ENCODE results near the gene EPC1. TPM values are rescaled to one million over a fixed set of nuclear protein-coding genes. Genes with fewer than 3 reads are reported as not detected.

Gene EPC1
- total and polyA plus RNA-seq, 9 donors: 31.8 to 52.9 (median 41.1) TPM

DNA sequence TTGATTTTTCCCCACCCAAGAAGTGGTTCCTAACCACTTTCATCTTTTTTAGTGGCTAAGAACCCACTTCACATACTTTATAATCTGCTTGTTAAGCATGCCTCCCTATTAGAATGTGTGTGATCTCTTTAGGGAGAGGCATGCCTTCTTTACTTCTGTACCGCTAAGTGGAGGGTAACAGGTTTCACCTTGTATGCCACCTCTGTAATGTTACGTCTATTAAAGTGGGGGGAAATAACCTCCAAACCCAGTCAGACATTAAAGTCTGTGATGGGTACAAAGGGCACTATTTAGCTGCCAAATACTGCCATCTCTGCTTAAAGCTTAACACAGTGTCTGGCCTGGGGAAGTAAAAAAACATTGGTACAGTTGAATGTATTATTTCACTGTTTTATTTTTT lies 51.9 kb downstream of the EPC1 start:
- Histone ChIP-seq H3K9me3 (no peaks in the 10 kb centered on the region), H3K27ac (no peak overlapping the region), H3K4me3 (no peak overlapping the region), H3K4me1 (ENCODE audit: insufficient read depth) (peaks cover 2% of the 10 kb centered on the region), H3K36me3 (no peaks in the 10 kb centered on the region), H3K27me3 (no peaks in the 10 kb centered on the region)
- TF ChIP-seq POLR2A (IDR thresholded peaks at IDR 0.05) (no peak), EP300 (IDR thresholded peaks at IDR 0.05) (no peak), CTCF (IDR thresholded peaks at IDR 0.05) (no peak)
- WGBS, 3 donors: 91 to 94% (median 92%) methylated on average over 2 of the region's 2 CpGs
- intact Hi-C loops (cut with DNase I): no loop called here
- no peak for DNase-seq

- H3K4me1 ChIP-seq (ENCODE audit: insufficient read depth): no peaks in the 10 kb centered on the region
- H3K4me3 ChIP-seq: no peak overlapping the region
- H3K9me3 ChIP-seq: no peaks in the 10 kb centered on the region
- H3K27ac ChIP-seq: no peak overlapping the region
- WGBS, 3 donors: 82 to 88% (median 87%) methylated on average over 4 of the region's 4 CpGs
- DNase-seq: no peak
- no peak for TF ChIP-seq POLR2A (IDR thresholded peaks at IDR 0.05)
- TF ChIP-seq CTCF (IDR thresholded peaks at IDR 0.05): no peak
- TF ChIP-seq EP300 (IDR thresholded peaks at IDR 0.05): no peak
- intact Hi-C loops (cut with DNase I): no loop called here
- H3K36me3 ChIP-seq: no peaks in the 10 kb centered on the region
- no peaks in the 10 kb centered on the region for H3K27me3 ChIP-seq
Measured at GRCh38 chr10:32293581-32293980, 53.4 kb downstream of the EPC1 start.

GRCh38 chr10:32279795-32280194 lies 67.2 kb downstream of the EPC1 start:
- WGBS, 3 donors: 92 to 100% (median 95%) methylated on average over 1 of the region's 1 CpG
- TF ChIP-seq EP300 (IDR thresholded peaks at IDR 0.05) (no peak), POLR2A (IDR thresholded peaks at IDR 0.05) (no peak), CTCF (IDR thresholded peaks at IDR 0.05) (no peak)
- Histone ChIP-seq H3K9me3 (no peaks in the 10 kb centered on the region), H3K27ac (no peak overlapping the region), H3K4me3 (no peak overlapping the region), H3K4me1 (ENCODE audit: insufficient read depth) (peaks cover 2% of the 10 kb centered on the region), H3K27me3 (no peaks in the 10 kb centered on the region), H3K36me3 (no peaks in the 10 kb centered on the region)
- no peak for DNase-seq
- intact Hi-C loops (cut with DNase I): no loop called here

DNA sequence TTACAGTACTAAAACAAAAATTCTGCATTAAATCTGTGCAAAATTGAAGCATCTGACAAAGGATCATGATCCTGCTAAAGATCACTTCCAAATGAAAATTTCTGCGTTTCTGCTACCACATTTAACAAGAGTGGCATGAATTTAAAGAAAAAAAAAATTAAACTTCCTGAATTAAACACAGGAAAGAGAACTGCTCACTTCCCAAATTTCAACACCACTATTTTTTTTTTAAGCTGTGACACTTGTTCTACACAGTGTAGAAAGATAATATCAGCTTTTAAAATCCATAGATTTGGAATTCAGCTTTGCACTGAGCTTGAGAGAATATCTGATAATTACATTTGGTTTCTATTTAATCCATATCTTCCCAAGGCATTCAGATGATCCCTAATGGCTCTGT lies 73.6 kb downstream of the EPC1 start:
- H3K27me3 ChIP-seq: no peaks in the 10 kb centered on the region
- H3K36me3 ChIP-seq: no peaks in the 10 kb centered on the region
- H3K9me3 ChIP-seq: no peaks in the 10 kb centered on the region
- no peak for DNase-seq
- H3K27ac ChIP-seq: no peak overlapping the region
- intact Hi-C loops (cut with DNase I): no loop called here
- no peak overlapping the region for H3K4me3 ChIP-seq
- 78 to 89% (median 85%) methylated on average over 1 of the region's 1 CpG for WGBS, 3 donors
- no peaks in the 10 kb centered on the region for H3K4me1 ChIP-seq (ENCODE audit: insufficient read depth)
- TF ChIP-seq POLR2A (IDR thresholded peaks at IDR 0.05) (no peak), CTCF (IDR thresholded peaks at IDR 0.05) (no peak), EP300 (IDR thresholded peaks at IDR 0.05) (no peak)

- Histone ChIP-seq H3K9me3 (no peaks in the 10 kb centered on the region), H3K27ac (no peak overlapping the region), H3K36me3 (no peaks in the 10 kb centered on the region), H3K4me3 (no peak overlapping the region), H3K27me3 (no peaks in the 10 kb centered on the region), H3K4me1 (ENCODE audit: insufficient read depth) (no peaks in the 10 kb centered on the region)
- intact Hi-C loops (cut with DNase I): no loop called here
- TF ChIP-seq EP300 (IDR thresholded peaks at IDR 0.05) (no peak), CTCF (IDR thresholded peaks at IDR 0.05) (no peak), POLR2A (IDR thresholded peaks at IDR 0.05) (no peak)
- no peak for DNase-seq
- WGBS, 3 donors: 77 to 81% (median 77%) methylated on average over 3 of the region's 3 CpGs
Measured at GRCh38 chr10:32271617-32272016, 75.3 kb downstream of the EPC1 start.

Data from ovary (tissue), 9 donors.